ENCODE data around the gene DDX47.

GRCh38 chr12:12786706-12787601, 26.2 kb upstream of the DDX47 start:
- TF ChIP-seq, protein P1, sequence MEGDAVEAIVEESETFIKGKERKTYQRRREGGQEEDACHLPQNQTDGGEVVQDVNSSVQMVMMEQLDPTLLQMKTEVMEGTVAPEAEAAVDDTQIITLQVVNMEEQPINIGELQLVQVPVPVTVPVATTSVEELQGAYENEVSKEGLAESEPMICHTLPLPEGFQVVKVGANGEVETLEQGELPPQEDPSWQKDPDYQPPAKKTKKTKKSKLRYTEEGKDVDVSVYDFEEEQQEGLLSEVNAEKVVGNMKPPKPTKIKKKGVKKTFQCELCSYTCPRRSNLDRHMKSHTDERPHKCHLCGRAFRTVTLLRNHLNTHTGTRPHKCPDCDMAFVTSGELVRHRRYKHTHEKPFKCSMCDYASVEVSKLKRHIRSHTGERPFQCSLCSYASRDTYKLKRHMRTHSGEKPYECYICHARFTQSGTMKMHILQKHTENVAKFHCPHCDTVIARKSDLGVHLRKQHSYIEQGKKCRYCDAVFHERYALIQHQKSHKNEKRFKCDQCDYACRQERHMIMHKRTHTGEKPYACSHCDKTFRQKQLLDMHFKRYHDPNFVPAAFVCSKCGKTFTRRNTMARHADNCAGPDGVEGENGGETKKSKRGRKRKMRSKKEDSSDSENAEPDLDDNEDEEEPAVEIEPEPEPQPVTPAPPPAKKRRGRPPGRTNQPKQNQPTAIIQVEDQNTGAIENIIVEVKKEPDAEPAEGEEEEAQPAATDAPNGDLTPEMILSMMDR (IDR thresholded peaks at IDR 0.05; ENCODE audit: low read depth, low read length, poor library complexity, severe bottlenecking), result no peak
- TF ChIP-seq EZH2phosphoT487 (IDR thresholded peaks at IDR 0.05; ENCODE audit: borderline replicate concordance, low read length), result no peak
